Right cardiac atrium (tissue), 5 donors: ENCODE measurements around the gene PSTPIP1. TPM values are rescaled to one million over a fixed set of nuclear protein-coding genes. Genes with fewer than 3 reads are reported as not detected.

Source experiments
- ATAC-seq, 2 donors: fragments of 200-7000 bp; cut with Tn5 transposase; one replicate each; pipeline versions ENCODE4 v1.8.0 to v1.9.1; 2020; ENCODE audit warnings: moderate library complexity in 2 of 2, mild to moderate bottlenecking in 1 of 2
- DNase-seq, 3 donors: peaks; one replicate each; pipeline ENCODE4 v3.0.0-alpha.2; 2020
- H3K27ac ChIP-seq: one replicate; pipeline ENCODE4 v1.5.1; 2013; ENCODE audit warnings: mild to moderate bottlenecking, low read length, control low read depth, moderate library complexity
- H3K27me3 ChIP-seq: one replicate; pipeline ENCODE4 v1.6.1; 2013; ENCODE audit not compliant: control insufficient read depth, insufficient read depth
- H3K4me1 ChIP-seq: one replicate; pipeline ENCODE4 v1.6.1; 2013; ENCODE audit warnings: low read length; ENCODE audit not compliant: control insufficient read depth, insufficient read depth
- H3K4me3 ChIP-seq: one replicate; pipeline ENCODE4 v1.5.1; 2013; ENCODE audit warnings: low read length, control low read depth
- H3K9me3 ChIP-seq: one replicate; pipeline ENCODE4 v1.6.1; 2013; ENCODE audit warnings: low read length; ENCODE audit not compliant: control insufficient read depth
- WGBS: extraction: QIAGEN DNeasy Blood & Tissue Kit; methylation state at CpG from one replicate; pipeline ENCODE4 v1.1.7; 2013; 5-methylcytosine and 5-hydroxymethylcytosine counted together
- intact Hi-C, 4 donors: fragments of 100-400 bp; cut with DNase I; formaldehyde crosslinking; loops; one replicate each; pipeline versions ENCODE4 v1.11.0 to v1.14.0; 2022 to 2023
- polyA plus RNA-seq: library from polyadenylated mRNA; stranded (reverse); fragments of 200-250 nt; gene quantifications from one replicate; pipeline ENCODE4 v1.2.3, GENCODE V29; 2013
- total RNA-seq, 4 donors: library from RNA; stranded (reverse); fragmentation: NEBNext Ultra II Directional; extraction: Animal tissue kit (Norgen Biotek cat#: 25700); gene quantifications; one replicate each; pipeline ENCODE4 v1.2.1, GENCODE V29; 2021
- donor health status: healthy with polysubstance abuse.
- donor health status: DM: no; HTN: yes; CAD: no.
- donor health status: DM: no; HTN: no; CAD: no.
- donor health status: DM: no; HTN: yes; CAD: no; lungs with severe emphysema.
- donor health status: DM: yes; HTN: yes; CAD: no.

The PSTPIP1 gene
- total and polyA plus RNA-seq, 5 donors = 1.9 to 6.0 (median 5.0) TPM

DNA sequence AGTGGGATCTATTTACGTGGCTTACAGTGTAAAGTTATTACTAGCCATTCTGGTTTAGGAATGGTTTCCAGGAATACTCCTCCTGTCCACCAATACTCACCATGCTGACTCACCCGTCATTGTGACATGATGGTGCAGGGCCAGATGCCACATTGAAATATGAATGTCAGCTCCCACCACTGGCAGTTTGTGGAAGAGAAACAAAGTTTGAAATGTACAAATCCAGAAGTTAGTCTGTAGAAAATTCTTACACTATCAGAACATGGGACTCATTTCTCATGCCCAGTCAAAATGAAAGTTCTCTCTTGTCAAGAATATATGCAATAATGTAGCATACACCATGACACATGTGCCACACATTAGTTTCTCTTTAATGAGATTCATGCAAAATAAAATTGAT, 90.4 kb downstream of the PSTPIP1 start:
- Histone ChIP-seq H3K4me3 (no peak overlapping the region), H3K27ac (no peak overlapping the region), H3K4me1 (no peaks in the 10 kb centered on the region), H3K27me3 (no peaks in the 10 kb centered on the region), H3K9me3 (no peaks in the 10 kb centered on the region)
- 43% methylated on average over 2 of the region's 2 CpGs for WGBS
- DNase-seq (no peak), ATAC-seq (no peak)
- intact Hi-C loops = no loop called here

Other genes starting within 250 kb of the PSTPIP1 start
- 10 to 100 TPM; 35.9 to 43.5 (median 37.7) TPM for gene SCAPER, start 89.8 kb upstream of the PSTPIP1 start, total RNA-seq
- 16.3 TPM for gene SCAPER, start 89.8 kb upstream of the PSTPIP1 start, polyA plus RNA-seq
- gene RCN2, start 63.4 kb upstream of the PSTPIP1 start, total RNA-seq = 10 to 100 TPM; 25.1 to 36.0 (median 29.5) TPM
- 31.7 TPM for gene RCN2, start 63.4 kb upstream of the PSTPIP1 start, polyA plus RNA-seq
- 100 to 1,000 TPM; 124 to 135 (median 127) TPM for gene TSPAN3, start 76.0 kb downstream of the PSTPIP1 start, total RNA-seq
- gene TSPAN3, start 76.0 kb downstream of the PSTPIP1 start, polyA plus RNA-seq = 129 TPM